Erythroblast (primary cell): Measurements from ENCODE around the gene GPR35.

Source experiments
- GATA1 ChIP-seq: IDR thresholded peaks from 2 replicates; pipeline ENCODE4 v1.6.1; 2011; ENCODE audit warnings: low read depth, mild to moderate bottlenecking, control low read depth, low read length, moderate library complexity
- POLR2A ChIP-seq: IDR thresholded peaks from 2 replicates; pipeline ENCODE4 v1.6.1; 2011; ENCODE audit warnings: mild to moderate bottlenecking, low read length

- TF ChIP-seq POLR2A = no peak
- TF ChIP-seq GATA1 = no peak
Measured at GRCh38 chr2:240632306-240632721, 7.0 kb downstream of the GPR35 start.
